Epithelial cell of proximal tubule (primary cell): ENCODE results near the gene LAMTOR2. TPM values are rescaled to one million over a fixed set of nuclear protein-coding genes. Genes with fewer than 3 reads are reported as not detected.

ENCODE experiments used
- DNase-seq: peaks from one replicate; pipeline ENCODE4 v3.0.0-alpha.2; 2011; ENCODE audit warnings: low read depth
- H3K4me3 ChIP-seq: 2 replicates; pipeline ENCODE4 v1.5.1; 2011; ENCODE audit warnings: low read depth, mild to moderate bottlenecking, low read length
- total RNA-seq: library from RNA; depleted of rRNA; stranded (reverse); fragments of >200 nt; gene quantifications from 2 replicates; pipeline ENCODE4 v1.2.3, GENCODE V29; 2015
- TF ChIP-seq, protein P1 (sequence below): conservative IDR thresholded peaks from 2 replicates; pipeline ENCODE4 v1.5.1; 2012; ENCODE audit warnings: low read depth, mild to moderate bottlenecking, low read length

The LAMTOR2 gene
- total RNA-seq, 1 donor from 2014 or later: 97.0 TPM

DNA sequence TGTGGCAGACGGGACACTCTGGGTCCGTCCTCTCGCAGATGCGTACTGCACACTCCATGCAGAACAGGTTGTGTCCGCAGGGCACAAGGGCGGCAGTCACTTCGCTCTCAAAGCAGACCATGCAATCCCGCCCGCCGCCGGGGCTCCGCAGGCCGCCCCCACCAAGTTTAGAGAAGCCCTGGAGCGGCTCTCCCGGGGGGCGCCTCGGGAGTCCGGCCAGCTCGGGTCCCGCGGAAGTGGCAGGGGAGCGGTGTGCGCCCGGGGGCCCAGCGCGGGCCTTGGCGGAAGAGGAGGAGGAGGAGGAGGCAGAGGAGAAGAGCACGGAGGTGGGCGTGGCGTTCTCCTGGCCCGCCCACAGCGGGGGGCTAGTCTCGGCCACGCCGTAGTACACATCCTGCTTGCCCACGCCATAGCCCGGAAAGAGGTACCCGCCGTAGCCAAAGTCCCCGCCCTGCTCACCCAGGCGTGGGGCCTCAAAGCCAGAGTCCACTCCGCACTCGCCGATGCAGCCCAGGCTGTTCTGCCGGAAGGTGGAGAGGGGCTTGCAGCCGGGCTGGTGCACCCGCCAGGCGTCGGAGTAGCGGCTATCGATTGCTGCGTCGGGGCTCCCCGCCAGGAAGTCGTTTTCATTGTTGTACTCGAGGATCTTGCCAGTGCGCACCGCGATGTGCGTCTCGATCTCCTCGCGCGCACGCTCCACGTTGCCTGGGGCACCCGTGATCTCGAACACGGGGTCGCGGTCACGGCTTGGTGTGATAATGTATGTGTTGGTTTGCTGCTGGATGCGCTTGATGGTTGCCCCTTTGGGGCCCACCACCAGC, 22.2 kb downstream of the LAMTOR2 start:
- H3K4me3 ChIP-seq: peak overlapping the region; percentile 55

DNA sequence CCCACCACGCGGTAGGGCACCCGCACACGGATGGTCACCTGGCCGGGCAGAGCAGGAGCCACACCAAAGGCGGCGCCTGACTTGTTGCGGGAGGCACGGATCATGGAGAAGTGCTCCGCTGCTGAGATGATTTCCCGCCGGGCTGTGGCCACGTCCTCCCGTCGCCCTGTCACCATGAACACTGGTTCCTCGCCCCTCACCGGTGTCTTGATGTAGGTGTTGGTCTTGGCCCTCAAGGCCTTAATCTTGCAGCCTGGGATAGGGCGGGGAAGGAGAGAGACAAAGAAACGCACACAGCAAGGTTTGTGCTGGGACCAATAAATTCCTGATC, 22.8 kb downstream of the LAMTOR2 start:
- DNase-seq: no peak
- TF ChIP-seq, protein P1, sequence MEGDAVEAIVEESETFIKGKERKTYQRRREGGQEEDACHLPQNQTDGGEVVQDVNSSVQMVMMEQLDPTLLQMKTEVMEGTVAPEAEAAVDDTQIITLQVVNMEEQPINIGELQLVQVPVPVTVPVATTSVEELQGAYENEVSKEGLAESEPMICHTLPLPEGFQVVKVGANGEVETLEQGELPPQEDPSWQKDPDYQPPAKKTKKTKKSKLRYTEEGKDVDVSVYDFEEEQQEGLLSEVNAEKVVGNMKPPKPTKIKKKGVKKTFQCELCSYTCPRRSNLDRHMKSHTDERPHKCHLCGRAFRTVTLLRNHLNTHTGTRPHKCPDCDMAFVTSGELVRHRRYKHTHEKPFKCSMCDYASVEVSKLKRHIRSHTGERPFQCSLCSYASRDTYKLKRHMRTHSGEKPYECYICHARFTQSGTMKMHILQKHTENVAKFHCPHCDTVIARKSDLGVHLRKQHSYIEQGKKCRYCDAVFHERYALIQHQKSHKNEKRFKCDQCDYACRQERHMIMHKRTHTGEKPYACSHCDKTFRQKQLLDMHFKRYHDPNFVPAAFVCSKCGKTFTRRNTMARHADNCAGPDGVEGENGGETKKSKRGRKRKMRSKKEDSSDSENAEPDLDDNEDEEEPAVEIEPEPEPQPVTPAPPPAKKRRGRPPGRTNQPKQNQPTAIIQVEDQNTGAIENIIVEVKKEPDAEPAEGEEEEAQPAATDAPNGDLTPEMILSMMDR: no peak
- no peak overlapping the region for H3K4me3 ChIP-seq

More for the DNA sequence above, 22.2 kb downstream of the LAMTOR2 start:
- TF ChIP-seq, protein P1: no peak
- no peak for DNase-seq

DNA sequence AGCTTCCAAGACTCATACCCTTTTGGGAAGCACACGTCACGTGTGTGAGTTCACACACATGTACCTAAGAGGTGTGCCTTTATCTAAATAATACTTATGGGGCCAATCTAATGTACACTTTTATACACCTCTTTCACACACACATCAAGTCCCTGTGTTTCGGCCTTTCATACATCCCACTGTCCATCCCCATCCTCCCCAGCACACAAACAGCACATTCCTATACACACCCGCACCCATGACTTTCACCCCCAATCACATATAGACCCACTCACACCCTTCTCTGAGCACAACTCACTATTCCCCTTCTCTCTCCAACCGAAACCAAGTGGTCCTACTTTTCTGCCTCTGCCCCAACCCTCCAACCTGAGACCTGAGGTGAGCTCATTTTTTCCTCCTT, 24.1 kb downstream of the LAMTOR2 start:
- TF ChIP-seq, protein P1: no peak
- DNase-seq: no peak
- no peak overlapping the region for H3K4me3 ChIP-seq

GRCh38 chr1:156079762-156080161, 25.2 kb downstream of the LAMTOR2 start:
- H3K4me3 ChIP-seq: no peak overlapping the region
- no peak for DNase-seq
- TF ChIP-seq, protein P1: no peak

DNA sequence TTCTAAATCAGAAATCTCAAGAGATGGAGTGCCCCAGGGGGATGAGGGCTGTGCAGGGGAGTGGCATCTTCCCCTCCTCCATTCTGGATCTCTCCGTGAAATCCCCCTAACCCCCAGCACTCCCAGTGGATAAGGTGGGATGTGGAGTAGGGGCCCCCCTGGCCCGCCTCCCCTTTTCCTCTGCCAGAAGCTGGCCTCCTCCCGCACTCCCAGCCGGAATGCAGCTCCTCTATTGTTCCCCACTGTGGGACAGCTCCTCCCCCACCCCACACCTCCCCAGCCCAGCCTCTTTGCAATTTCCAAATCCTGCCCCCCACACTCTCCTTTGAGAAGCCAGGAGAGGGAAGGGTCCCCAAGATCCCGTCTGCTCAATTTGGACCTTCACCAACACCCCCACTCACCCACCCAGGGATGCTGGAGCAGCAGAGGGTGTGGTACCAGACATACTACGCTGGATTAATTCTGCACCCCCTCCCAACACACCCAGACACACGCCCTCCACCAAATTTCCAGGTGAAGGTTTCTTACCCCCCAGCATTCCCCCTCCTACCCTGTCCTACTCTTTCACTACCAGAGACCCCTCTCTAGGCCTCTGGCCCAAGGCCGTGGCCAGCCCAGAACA, 25.8 kb downstream of the LAMTOR2 start:
- TF ChIP-seq, protein P1: no peak
- no peak overlapping the region for H3K4me3 ChIP-seq
- no peak for DNase-seq

DNA sequence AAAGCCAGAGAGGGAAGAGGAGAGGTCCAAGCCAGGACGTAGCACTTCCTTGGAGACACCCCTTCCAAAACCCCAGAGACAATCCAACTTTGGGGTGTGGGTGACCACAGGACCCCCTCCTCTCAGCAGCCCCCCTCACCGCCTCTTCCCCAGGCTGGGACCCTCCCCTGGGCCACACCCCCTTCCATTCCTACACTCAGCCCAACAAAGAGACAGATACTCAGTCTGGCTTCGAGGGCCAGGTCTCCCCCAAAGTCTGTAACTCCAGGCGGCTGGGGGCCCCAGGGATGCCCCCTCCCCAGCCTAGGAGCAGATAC, 26.2 kb downstream of the LAMTOR2 start:
- TF ChIP-seq, protein P1: no peak

More for the DNA sequence above, 26.2 kb downstream of the LAMTOR2 start:
- peak overlapping the region; percentile 91 for H3K4me3 ChIP-seq
- DNase-seq: no peak
